Hematopoietic multipotent progenitor cell treated with erythropoietin and hydrocortisone succinate and interleukin-3 and kit ligand, for 6 days (in vitro differentiated cells): ENCODE results near the gene MCF2L2.

Experiments
- DNase-seq: peaks from one replicate; pipeline ENCODE4 v3.0.0-alpha.2; 2015

Gene MCF2L2

GRCh38 chr3:183158113-183158512, 270.3 kb downstream of the MCF2L2 start:
- DNase-seq = no peak

DNA sequence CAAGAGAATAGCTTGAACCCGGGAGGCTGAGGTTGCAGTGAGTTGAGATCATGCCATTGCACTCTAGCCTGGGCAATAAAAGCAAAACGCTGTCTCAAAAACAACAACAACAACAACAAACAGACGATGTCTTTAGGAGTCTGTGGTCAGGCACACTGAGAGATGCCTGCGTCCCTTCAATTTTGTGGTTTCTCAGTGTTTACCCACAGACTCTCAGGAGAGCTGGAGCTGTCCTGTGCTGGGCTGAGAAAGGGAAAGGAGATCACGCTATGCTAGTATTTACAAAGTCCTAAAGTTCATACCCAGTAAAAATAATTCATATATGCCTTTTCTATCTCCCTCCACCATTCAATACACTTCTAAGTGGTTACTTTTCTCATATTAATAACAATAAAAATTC, 272.2 kb downstream of the MCF2L2 start:
- DNase-seq = no peak

DNA sequence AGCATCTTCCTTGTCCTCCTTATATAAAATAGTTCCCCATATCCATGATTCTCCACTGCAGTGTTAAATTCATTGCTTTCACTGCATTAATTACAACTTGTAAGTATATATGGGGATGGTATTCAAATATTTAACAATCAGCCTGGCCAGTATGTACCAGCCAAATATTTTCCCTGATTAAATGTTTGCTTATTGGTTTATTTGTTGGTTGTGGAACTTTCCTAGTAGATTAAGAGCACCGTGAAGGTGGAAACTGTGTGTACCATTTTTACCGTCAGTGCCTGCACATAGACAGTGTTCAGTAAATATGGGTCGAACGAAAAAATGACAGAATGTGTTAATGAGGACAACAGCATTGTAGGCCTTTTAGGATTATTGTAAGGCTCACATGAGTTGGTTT, 272.9 kb downstream of the MCF2L2 start:
- no peak for DNase-seq

GRCh38 chr3:183153210-183153950, 275.0 kb downstream of the MCF2L2 start:
- DNase-seq = no peak

- no peak for DNase-seq
Observed at GRCh38 chr3:183151821-183152351, 276.5 kb downstream of the MCF2L2 start.

- no peak for DNase-seq
Observed at GRCh38 chr3:183151086-183151485, 277.3 kb downstream of the MCF2L2 start.

DNA sequence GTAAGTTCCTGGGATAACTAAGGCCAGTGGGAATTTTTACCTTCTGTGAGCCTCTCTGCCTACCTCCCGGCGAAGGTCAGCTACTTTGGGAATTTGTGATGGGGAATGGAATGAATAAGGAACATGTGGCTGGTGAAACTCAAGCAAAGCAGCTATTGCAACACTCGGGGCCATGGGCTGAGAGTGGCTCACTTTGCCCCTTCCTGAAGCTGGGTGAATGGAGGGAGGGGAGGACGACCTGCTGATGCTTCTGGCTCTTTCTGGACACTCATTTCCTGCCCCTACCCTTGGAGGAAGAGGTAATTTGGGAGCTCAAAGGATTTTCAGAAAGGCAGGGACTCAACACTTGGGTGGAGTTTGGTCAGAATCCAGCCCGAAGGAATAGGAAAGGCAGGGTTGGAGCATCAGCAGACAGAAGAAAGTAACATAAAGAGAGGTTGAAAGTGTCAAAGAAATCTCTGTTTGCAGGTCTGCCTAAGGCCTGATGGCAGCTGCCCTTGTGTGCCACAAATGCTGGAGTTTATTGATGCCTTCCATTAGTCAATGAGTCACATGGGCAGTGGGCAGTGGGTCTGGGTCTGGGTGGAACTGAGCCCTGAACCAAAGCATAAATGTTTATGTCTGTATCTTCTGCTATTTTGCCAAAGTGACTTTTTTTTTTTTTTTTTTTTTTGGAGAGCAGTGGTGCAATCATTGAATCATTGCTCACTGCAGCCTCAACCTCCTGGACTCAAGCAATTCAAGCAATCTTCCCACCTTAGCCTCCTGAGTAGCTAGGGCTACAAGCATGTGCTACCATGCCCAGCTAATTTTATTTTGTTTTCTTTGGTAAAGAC, 278.3 kb downstream of the MCF2L2 start:
- DNase-seq = no peak

GRCh38 chr3:183148056-183148455, 280.4 kb downstream of the MCF2L2 start:
- DNase-seq = no peak

- no peak for DNase-seq
Observed at GRCh38 chr3:183144363-183144762, 284.1 kb downstream of the MCF2L2 start.

- DNase-seq = no peak
Observed at GRCh38 chr3:183142199-183142598, 286.2 kb downstream of the MCF2L2 start.

GRCh38 chr3:183134844-183135243, 293.6 kb downstream of the MCF2L2 start:
- DNase-seq = no peak

- no peak for DNase-seq
Observed at GRCh38 chr3:183132409-183132808, 296.0 kb downstream of the MCF2L2 start.

GRCh38 chr3:183131735-183132134, 296.7 kb downstream of the MCF2L2 start:
- no peak for DNase-seq

- no peak for DNase-seq
Observed at GRCh38 chr3:183131186-183131725, 297.2 kb downstream of the MCF2L2 start.

DNA sequence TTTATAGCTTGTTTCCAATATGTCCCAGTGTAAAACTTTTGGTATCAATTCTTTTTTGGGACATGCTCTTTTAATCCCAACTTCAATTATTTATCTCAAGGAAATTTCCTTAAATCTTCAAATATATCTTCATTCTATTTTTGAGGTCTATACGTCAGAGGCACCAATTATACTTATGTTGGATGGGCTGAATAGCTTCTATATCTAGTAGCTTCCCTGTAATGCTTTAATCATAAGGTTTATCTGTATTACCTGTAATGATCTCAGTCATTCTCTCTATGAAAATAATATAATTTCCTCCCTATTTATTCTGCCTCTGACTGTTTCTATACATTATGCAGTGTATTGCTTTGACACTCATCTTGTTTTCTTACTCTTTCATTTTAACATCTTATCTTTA, 299.2 kb downstream of the MCF2L2 start:
- no peak for DNase-seq

DNA sequence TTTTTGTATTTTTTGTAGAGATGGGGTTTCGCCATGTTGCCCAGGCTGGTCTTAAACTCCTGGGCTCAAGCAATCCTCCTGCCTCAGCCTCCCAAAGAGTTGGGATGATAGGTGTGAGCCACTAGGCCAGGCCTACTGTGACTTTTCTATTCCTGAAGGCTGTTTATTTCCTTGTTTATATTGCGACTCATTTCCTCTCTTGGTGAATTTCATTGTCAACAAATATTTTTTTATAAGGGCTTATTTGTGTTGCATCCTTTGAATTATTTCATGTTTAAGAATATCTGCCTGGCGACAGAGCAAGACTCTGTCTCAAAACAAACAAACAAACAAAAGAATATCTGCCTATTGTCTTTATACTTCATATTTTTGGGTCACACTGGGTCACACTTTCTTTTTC, 299.7 kb downstream of the MCF2L2 start:
- DNase-seq = no peak
